Femur (tissue), 1 donor: ENCODE measurements around the gene SPATA31D3.
"Not testable (repeated sequence)": the region's sequence is repeated elsewhere in the genome, so short reads cannot be mapped to it uniquely, and the experiment has no call there.

ENCODE experiments used
- DNase-seq: peaks from one replicate; pipeline ENCODE4 v3.0.0-alpha.2; 2017

The SPATA31D3 gene

DNA sequence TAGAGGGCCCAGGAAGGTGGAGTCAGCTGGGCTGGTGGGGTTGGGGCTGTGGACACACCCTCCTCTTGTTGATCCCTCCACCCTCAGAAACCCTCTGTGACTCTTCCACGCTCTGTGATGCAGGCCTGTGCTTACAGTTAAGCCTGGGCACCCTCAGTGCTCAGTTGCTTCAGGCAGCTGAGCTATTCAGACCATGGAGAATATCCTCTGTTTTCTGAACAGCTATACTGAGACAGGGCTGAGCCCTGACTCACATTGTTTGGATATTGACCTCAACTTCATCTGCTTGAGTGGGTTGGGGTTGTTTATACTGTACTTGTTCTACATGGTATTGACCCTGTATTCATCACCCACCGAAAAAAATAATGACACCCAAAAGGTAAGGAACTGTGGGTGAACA is at the start of gene SPATA31D3:
Gene SPATA31D3 (plus strand): TSS at position 108 of the 400 bp plus-strand sequence. CDS start 86 bp downstream, at position 194.
- DNase-seq: not testable (repeated sequence)

GRCh38 chr9:81893929-81894328 is 49.4 kb upstream of the SPATA31D3 start:
- DNase-seq: no peak

DNA sequence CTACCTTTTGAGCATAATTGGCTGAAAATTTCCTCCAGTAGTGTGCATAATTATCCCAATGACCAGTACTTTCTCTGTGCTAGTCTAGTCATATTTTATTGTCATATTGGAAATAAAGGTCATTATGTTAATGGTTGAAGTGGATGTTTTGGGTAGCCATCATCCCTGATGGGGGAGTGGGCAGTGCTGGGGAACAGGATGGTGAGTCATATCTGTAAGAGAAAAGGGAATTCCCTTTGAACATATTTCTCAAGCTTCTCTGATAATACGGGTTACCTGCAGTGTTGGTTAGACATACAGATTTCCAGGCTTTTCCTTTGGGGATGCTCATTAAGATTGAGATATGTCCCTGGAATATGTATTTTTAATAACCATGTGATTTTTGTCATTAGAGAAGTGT is 48.4 kb upstream of the SPATA31D3 start:
- no peak for DNase-seq

- DNase-seq: no peak
These were observed 47.2 kb upstream of the SPATA31D3 start for GRCh38 chr9:81896070-81896469.

GRCh38 chr9:81898851-81899250 is 44.4 kb upstream of the SPATA31D3 start:
- no peak for DNase-seq

- no peak for DNase-seq
These were observed 41.1 kb upstream of the SPATA31D3 start for GRCh38 chr9:81902196-81902595.

DNA sequence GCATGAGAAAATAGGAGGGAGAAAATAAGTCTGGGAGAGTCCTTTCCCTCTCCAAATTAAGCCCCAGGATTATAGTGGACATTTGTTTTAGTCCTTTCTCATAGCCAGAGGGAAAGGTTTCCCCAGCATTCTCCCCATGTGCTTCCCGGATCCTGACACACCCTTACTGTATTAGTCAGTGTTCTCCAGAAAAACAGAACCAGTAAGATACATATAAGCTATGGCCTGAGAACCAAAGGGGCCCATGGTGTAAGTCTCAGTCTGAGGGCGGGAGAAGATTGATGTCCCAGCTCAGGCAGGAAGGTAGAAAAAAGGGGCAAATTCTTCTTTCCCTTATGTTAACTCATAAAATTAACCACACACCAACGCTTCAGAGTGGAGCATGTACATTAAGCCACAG is 40.7 kb upstream of the SPATA31D3 start:
- DNase-seq: no peak

GRCh38 chr9:81906671-81907070 is 36.6 kb upstream of the SPATA31D3 start:
- no peak for DNase-seq

DNA sequence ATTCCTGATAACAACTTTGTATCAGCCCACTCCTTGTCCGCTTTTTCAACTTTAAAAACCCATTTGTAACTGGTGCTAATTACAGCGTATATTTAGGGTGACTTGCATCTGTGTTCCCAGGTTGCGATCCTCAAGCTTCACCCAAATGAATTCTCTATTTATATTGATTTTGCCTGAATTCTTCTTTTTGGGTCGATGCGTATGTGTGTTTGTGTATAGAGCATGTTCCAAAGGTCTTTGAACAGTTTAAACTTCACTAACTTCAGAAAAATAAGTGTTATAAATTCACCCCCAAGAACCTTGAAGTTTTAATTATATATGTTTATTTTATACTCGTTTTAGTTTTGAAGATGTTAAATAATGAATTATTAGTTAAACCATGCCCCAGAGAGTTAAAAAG is 31.2 kb upstream of the SPATA31D3 start:
- DNase-seq: no peak

GRCh38 chr9:81915801-81916505 is 27.3 kb upstream of the SPATA31D3 start:
- no peak for DNase-seq

DNA sequence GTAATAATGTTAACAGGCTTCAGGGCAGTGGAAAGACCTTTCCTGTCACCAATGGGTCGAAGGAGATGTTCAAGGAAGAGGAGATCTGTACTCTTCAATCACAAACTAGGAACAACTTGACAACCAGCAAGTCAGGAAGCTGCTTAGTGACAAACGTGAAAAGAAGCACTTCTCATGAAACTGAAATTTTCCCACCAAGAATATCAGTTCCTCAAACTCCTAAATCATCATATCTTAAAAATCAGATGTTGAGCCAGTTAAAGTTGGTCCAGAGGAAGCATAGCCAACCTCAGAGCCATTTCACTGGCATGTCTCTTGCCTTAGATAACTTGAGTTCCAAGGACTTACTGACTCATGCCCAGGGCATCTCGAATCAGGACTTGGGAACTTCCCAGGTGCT is 24.8 kb upstream of the SPATA31D3 start:
- DNase-seq: not testable (repeated sequence)

GRCh38 chr9:81928305-81928704 is 15.0 kb upstream of the SPATA31D3 start, which contains the start of gene SPATA31D4:
TSS of gene SPATA31D4 (plus strand) at chr9:81928428. CDS start at chr9:81928514, 86 bp downstream.
- not testable (repeated sequence) for DNase-seq

GRCh38 chr9:81930147-81930546 is 13.2 kb upstream of the SPATA31D3 start:
- not testable (repeated sequence) for DNase-seq

- DNase-seq: not testable (repeated sequence)
These were observed 9.8 kb upstream of the SPATA31D3 start for GRCh38 chr9:81933547-81933946.

DNA sequence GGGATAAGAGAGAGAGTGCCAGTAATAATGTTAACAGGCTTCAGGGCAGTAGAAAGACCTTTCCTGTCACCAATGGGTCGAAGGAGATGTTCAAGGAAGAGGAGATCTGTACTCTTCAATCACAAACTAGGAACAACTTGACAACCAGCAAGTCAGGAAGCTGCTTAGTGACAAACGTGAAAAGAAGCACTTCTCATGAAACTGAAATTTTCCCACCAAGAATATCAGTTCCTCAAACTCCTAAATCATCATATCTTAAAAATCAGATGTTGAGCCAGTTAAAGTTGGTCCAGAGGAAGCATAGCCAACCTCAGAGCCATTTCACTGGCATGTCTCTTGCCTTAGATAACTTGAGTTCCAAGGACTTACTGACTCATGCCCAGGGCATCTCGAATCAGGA is 5.3 kb downstream of the SPATA31D3 start:
- DNase-seq: not testable (repeated sequence)

DNA sequence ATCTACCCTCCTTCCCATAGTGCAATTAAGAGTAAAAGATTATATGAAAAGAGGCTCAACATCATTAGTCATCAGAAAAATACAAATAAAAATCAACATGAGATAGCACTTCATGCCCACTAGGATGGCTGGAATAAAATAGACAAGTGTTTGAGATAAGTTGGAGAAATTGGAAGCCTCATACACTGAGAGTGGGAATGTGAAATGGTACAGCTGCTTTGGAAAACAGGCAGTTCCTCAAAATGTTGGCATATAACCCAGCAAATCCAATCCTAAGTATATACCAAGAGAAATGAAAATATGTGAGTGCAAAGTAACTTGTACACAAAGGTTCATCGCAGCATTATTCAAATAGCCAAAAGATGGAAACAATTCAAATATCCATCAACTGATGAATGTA is 9.8 kb downstream of the SPATA31D3 start:
- DNase-seq: no peak

DNA sequence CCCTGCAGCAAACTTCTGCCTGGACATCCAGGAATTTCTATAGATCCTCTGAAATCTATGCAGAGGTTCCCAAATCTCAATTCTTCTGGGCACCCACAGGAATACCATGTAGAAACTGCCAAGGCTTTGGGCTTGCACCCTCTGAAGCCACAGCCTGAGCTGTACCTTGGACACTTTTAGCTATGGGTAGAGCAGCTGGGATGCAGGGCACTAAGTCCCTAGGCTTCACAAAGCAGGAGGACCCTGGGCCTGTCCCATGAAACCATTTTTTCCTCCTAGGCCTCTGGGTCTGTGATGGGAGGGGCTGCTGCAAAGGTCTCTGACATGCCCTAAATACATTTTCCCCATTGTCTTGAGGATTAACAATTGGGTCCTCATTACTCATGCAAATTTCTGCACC is 12.3 kb downstream of the SPATA31D3 start:
- no peak for DNase-seq

- DNase-seq: no peak
These were observed 21.2 kb downstream of the SPATA31D3 start for GRCh38 chr9:81964218-81965171.

GRCh38 chr9:81968026-81968425 is 24.7 kb downstream of the SPATA31D3 start:
- no peak for DNase-seq

GRCh38 chr9:81969971-81970370 is 26.7 kb downstream of the SPATA31D3 start:
- DNase-seq: no peak

DNA sequence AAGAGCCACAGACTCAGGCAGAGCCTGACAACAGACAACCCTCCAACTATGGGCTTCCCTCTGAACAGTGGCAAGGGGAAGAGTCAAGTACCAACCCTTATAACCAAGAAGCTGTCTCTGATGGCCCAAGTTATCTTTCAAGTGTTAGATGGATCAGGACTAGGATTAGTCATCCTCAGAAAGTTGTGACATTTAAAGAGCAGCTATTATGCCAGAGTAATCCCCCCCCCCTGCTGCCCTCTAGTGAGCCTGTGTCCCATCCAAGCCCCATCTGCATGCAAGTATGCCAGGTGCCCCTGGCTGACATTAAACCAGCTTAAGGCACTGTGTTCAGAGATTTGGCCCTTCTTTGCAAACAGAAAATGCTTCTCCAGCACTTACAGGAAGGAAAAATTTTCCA is 28.4 kb downstream of the SPATA31D3 start:
- DNase-seq: no peak

- DNase-seq: no peak
These were observed 31.5 kb downstream of the SPATA31D3 start for GRCh38 chr9:81974764-81975163.

- DNase-seq: no peak
These were observed 33.1 kb downstream of the SPATA31D3 start for GRCh38 chr9:81976351-81976750.

- no peak for DNase-seq
These were observed 35.9 kb downstream of the SPATA31D3 start for GRCh38 chr9:81979196-81979595.
